ENCODE results near the gene AP5S1.
"Not testable (repeated sequence)": the region's sequence is repeated elsewhere in the genome, so short reads cannot be mapped to it uniquely, and the experiment has no call there.

The AP5S1 gene

DNA sequence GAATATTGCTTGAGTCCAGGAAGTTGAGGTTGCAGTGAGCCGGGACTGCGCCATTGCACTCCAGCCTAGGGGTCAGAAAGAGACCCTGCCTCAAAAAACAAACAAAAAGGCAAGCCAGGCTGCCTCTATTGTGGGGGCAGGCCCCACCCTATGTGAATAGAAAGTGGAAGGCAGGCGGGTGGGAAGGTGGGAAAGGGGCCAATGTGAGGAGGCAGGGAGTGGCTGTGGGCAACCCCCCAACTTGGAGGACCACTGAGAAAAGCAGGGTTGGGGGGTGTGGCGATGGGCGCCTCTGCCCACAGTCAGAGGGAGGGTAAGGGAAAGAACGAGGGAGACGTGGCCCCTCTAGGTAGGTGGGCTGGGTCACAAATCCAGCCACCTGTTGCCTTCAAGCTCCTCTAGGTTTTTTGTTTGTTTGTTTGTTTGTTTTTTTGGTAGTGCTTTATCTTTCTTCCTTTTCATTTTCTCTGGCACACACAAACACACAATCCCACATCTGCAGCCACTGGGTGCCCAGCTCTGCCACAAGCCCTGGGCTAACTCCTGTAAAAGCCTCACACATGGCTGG lies 5.3 kb upstream of the AP5S1 start:
- Mint-ChIP-seq H3K27me3 (no peaks in the 10 kb centered on the region), H3K27ac (no peak overlapping the region), H3K9me3 (no peaks in the 10 kb centered on the region), H3K4me3 (peak overlapping the region in 1 of 2 donors; percentile 16), H3K4me1 (peaks cover 84% of the 10 kb centered on the region)
- no peak for ATAC-seq
- DNase-seq, result no peak

DNA sequence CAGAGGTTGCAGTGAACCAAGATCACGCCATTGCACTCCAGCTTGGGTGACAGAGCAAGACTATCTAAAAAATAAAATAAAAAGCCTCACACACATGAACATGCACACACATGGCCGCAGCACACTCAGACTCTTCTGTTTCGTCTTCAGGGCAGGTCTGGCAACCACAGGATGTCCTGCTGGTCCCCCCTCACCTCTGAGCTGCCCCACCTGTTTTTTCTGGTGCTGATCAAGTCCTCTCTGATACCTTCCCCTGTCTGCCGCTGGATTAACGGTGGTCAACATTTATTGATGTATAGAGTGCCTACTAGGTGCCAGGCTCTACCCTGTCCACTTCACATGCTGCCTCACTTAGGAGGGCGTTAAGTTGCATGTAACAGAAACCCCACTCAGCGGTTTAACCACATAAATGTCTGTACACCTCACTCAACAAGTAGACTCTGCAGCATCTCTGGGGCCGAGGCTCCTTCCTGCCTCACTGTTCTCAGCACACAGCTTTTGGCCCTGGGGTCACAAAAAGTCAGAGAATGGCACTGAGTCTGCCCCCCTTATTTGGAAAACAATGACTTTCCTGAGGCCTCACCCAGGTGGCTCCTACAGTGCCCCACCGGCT lies 4.5 kb upstream of the AP5S1 start:
- Mint-ChIP-seq H3K4me1 (peaks cover 78% of the 10 kb centered on the region), H3K27ac (no peak overlapping the region), H3K9me3 (no peaks in the 10 kb centered on the region), H3K4me3 (peak overlapping the region; percentile 67 to 75), H3K27me3 (no peaks in the 10 kb centered on the region)
- DNase-seq (peak; percentile 41 to 43), ATAC-seq (peak; percentile 27)

DNA sequence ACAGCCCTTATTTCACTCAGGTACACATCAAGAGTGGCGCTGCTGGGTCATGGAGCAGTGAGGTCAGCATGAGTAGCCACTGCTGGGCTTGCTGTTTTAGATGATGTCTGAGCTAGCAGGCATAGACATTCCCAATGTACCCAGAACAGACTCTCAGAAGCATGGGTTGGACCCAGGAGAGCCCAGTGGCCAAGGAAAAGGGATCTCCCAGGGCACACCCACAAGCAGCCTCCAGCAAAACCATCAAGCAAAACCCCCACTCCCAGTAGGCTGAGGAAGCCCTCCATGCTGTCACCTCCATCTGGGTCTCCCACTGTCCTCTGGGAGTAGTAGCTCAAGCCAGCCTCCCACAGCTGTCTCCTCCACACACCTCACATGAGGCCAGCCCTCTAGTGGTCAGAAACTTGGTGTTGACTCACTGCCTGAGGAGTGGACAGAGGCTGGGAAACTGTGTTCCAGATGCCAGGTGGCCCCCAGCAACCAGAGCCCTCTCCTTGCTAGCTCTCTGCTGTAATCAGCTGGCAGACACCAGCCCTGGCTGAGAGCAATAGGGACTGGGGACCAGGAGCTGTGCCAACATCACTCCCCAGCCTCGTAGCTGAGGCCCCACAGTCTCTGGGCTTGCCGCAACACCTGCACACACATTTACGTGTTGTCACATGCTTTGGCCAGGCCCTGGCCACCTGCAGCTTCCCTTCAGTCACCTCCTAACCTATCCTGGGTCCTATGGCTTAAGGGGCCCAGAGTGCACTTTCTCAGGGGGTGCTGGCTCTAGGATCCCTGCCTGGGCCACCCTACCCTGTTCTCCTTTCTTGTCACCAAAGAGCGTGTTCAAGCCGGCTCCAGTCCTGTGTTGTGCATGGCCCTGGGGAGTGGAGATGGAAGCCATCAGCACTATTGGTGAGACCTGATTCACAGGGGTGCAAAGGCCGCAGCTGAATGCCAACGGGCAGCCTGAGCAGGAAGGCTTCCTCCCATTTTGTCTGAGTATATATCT lies 1.9 kb upstream of the AP5S1 start:
- no peaks in the 10 kb centered on the region for H3K27me3 Mint-ChIP-seq
- DNase-seq (no peak), ATAC-seq (no peak)
- H3K27ac Mint-ChIP-seq, result no peak overlapping the region
- H3K9me3 Mint-ChIP-seq, result no peaks in the 10 kb centered on the region
- H3K4me1 Mint-ChIP-seq, result peaks cover 66% of the 10 kb centered on the region
- H3K4me3 Mint-ChIP-seq, result peak overlapping the region in 1 of 2 donors; percentile 26

DNA sequence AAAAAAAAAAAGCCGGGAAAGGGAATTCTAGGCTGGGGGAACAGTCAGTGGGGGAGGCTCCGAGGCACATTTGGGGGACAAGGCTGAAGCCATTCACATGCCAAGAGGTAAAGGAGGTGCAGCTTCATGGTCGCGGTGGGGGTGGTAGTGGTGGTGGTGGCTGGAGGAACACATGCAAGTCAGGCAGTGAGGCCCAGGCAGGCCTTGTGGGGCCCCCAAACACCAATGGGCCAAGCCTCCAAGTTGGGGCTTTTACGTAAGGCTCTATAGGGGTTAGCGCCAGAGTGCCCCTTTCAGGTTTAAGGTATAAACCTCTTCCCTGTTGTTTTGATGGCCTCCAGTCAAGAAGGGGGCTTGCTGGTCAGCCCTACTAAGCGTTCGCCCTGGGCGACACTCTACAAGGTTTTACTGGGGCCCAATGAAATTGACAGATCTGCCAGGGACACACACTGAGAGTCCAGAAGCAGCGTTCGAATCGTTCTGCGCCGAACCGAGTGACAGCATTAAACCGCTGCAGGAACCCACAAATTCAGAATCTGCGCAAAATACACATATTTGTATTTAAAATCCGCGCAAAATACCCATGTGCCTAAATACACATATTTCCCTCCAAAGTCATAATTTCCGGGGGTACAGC lies 818 bp upstream of the AP5S1 start:
- Mint-ChIP-seq H3K27ac (peak overlapping the region; percentile 97), H3K27me3 (no peaks in the 10 kb centered on the region), H3K4me1 (peaks cover 59% of the 10 kb centered on the region), H3K4me3 (peak overlapping the region; percentile 83 to 92), H3K9me3 (no peaks in the 10 kb centered on the region)
- DNase-seq (peak in 1 of 2 donors; percentile 48), ATAC-seq (no peak)

DNA sequence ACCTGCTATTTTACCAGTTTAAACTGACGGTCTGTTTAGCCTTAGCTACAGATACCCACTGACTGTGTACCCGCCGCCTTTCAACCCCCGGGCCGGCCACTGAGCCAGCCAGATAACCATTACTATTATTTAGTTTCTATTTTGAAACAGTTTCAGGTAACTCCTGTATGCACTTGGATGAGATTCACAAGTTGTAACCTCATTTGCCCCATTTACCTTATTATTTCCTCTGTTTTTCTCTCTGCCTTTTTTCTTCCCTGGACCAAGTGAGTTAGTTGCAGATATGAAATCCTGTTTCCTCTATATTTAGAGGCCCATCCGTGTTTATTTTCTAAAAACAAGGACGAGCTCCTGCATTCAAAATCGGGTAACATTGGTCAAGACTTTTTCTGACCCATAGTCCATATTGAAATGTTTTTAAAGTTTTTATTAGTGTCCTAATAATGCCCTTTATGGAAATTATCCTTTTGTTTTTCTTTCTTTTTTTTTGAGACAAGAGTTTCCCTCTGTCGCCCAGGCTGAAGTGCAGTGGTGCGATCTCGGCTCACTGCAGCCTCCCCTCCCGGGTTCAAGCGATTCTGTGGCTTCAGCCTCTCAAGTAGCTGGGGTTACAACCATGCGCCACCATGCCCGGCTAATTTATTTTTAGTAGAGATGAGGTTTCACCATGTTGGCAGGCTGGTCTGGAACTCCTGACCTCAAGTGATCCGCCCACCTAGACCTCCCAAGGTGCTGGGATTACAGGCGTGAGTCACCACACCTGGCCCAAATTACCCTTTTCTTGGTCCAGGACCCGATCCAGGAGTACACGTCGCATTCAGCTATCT lies 767 bp downstream of the AP5S1 start:
- peak overlapping the region; percentile 83 to 92 for H3K4me3 Mint-ChIP-seq
- DNase-seq (no peak), ATAC-seq (no peak)
- H3K9me3 Mint-ChIP-seq, result no peaks in the 10 kb centered on the region
- H3K27me3 Mint-ChIP-seq, result no peaks in the 10 kb centered on the region
- H3K27ac Mint-ChIP-seq, result peak overlapping the region; percentile 96 to 100
- H3K4me1 Mint-ChIP-seq, result peaks cover 43% of the 10 kb centered on the region

DNA sequence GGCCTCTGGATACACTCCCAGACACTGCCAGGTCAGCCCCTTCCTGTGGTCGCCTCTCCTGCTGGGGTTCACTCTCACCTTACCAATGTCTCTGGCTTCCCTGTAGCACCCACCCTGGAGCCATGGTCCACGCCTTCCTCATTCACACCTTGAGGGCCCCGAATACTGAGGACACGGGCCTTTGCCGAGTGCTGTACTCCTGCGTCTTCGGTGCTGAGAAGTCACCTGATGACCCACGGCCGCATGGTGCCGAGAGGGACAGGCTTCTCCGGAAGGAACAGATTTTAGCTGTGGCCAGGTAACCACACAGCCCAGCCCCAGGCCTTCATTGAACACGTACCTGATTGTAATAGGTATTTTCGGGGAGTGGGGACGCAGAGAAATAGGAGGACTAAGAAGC lies 1.6 kb downstream of the AP5S1 start:
- DNase-seq, result no peak
- Mint-ChIP-seq H3K27me3 (no peaks in the 10 kb centered on the region), H3K27ac (peak overlapping the region in 1 of 2 donors; percentile 96), H3K4me1 (peaks cover 34% of the 10 kb centered on the region), H3K9me3 (no peaks in the 10 kb centered on the region), H3K4me3 (peak overlapping the region; percentile 83 to 92)
- no peak for ATAC-seq

DNA sequence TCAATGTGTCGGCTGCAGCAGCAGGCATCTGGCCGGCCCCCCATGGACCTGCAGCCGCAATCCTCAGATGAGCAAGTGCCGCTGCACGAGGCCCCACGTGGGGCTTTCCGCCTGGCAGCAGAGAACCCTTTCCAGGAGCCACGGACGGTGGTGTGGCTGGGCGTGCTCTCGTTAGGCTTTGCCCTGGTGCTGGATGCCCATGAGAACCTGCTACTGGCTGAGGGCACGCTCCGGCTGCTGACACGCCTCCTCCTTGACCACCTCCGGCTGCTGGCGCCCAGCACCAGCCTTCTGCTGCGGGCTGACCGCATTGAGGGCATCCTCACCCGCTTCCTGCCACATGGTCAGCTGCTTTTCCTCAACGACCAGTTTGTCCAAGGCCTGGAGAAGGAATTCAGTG lies 3.5 kb downstream of the AP5S1 start:
- no peak overlapping the region for H3K27ac Mint-ChIP-seq
- DNase-seq (no peak), ATAC-seq (no peak)
- no peak overlapping the region for H3K4me3 Mint-ChIP-seq
- no peaks in the 10 kb centered on the region for H3K27me3 Mint-ChIP-seq
- peaks cover 24% of the 10 kb centered on the region for H3K4me1 Mint-ChIP-seq
- no peaks in the 10 kb centered on the region for H3K9me3 Mint-ChIP-seq

DNA sequence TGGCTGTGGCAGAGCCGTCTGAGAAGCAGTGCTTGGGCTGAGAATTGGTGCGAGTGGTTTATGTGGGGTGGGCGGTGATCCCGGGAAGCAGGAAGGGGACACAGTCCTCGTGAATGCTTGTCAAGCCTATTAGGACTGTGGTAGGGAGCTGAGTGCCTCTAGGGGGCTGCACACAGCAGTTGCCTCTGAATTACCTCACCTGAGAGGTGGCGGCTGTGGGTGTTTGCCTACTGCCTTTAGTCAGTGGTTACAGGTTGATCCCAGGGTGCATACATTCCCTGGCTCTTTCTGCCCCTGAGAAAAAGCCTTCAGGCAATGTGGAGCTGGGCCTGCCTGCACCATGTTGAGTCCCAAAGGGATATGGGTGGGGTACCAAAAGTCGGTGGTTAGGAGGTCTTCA lies 5.2 kb downstream of the AP5S1 start:
- DNase-seq, result no peak
- H3K4me1 Mint-ChIP-seq, result peaks cover 16% of the 10 kb centered on the region
- no peak overlapping the region for H3K27ac Mint-ChIP-seq
- H3K4me3 Mint-ChIP-seq, result no peak overlapping the region
- H3K27me3 Mint-ChIP-seq, result no peaks in the 10 kb centered on the region
- no peaks in the 10 kb centered on the region for H3K9me3 Mint-ChIP-seq
- no peak for ATAC-seq

DNA sequence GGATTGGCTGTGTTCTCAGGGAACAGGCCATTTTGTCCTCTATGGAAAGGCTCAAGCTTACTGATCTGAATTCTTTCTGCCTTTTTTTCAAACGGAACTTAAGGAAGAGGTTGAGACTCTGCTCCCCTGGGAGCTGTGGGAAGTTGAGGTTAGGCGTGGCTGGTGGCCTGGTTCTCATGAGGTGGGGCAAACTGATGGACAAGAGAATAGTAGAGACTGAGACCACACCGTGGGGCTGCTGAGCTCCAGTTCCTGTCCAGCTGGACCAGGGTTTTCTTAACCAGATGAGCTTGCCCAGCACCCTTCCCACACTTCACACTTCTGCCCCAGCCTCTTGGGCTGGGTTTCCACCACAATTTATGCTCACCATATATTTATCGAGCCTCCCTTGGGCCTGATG lies 6.1 kb downstream of the AP5S1 start:
- Mint-ChIP-seq H3K4me1 (peaks cover 8% of the 10 kb centered on the region), H3K4me3 (no peak overlapping the region), H3K9me3 (no peaks in the 10 kb centered on the region), H3K27ac (no peak overlapping the region), H3K27me3 (no peaks in the 10 kb centered on the region)
- DNase-seq (no peak), ATAC-seq (no peak)

DNA sequence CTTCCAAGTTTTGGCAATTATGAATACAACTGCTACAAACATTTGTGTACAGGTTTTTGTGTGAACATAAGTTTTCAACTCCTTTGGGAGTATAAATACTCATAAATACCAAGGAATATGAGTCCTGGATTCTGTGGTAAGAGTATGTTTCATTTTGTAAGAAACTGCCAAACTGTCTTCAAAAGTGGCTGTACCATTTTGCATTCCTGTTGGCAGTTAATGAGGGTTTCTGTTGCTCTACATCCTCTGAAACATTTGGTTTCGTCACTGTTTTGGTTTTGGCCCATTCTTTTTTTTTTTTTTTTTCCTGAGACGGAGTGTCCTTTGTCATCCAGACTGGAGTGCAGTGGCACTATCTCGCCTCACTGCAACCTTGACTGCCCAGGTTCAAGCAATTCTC lies 8.5 kb downstream of the AP5S1 start:
- no peaks in the 10 kb centered on the region for H3K27me3 Mint-ChIP-seq
- DNase-seq (no peak), ATAC-seq (no peak)
- H3K9me3 Mint-ChIP-seq, result no peaks in the 10 kb centered on the region
- H3K27ac Mint-ChIP-seq, result no peak overlapping the region
- no peak overlapping the region for H3K4me3 Mint-ChIP-seq
- no peaks in the 10 kb centered on the region for H3K4me1 Mint-ChIP-seq

DNA sequence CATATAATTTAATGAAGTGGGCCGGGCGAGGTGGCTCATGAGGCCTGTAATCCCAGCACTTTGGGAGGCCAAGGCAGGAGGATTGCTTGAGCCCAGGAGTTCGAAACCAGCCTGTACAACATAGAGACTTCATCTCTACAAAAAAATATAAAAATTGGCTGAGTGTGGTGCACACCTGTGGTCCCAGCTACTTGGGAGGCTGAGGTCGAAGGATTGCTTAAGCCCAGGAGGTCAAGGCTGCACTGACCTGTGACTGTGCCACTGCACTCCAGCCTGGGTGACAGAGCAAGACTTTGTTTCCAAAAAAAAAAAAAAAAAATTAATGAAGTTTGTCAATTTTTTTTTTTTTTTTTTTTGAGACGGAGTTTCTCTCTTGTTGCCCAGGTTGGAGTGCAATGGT lies 9.5 kb downstream of the AP5S1 start:
- not testable (repeated sequence) for H3K4me3 Mint-ChIP-seq, H3K9me3 Mint-ChIP-seq, H3K4me1 Mint-ChIP-seq, DNase-seq, ATAC-seq, H3K27me3 Mint-ChIP-seq, H3K27ac Mint-ChIP-seq

DNA sequence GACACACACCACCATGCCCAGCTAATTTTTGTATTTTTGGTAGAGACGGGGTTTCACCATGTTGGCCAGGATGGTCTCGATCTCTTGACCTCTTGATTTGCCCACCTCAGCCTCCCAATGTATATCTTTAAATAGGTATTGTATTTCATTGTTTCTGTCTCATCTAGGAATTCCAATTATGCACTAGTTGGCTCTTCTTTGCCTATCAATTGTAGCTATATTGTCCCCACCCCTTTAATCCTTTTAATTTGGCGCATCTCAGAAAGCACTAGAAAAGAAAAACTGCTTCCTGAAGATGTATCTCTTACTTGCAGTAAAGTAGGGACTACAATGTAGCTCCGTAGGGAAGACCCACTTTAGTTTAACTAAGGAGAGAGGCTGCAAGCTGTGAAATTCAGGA lies 15.8 kb downstream of the AP5S1 start:
- peaks cover 10% of the 10 kb centered on the region for H3K4me1 Mint-ChIP-seq
- no peak for ATAC-seq
- H3K27me3 Mint-ChIP-seq, result no peaks in the 10 kb centered on the region
- no peaks in the 10 kb centered on the region for H3K9me3 Mint-ChIP-seq
- no peak overlapping the region for H3K27ac Mint-ChIP-seq
- H3K4me3 Mint-ChIP-seq, result no peak overlapping the region
- DNase-seq, result no peak

DNA sequence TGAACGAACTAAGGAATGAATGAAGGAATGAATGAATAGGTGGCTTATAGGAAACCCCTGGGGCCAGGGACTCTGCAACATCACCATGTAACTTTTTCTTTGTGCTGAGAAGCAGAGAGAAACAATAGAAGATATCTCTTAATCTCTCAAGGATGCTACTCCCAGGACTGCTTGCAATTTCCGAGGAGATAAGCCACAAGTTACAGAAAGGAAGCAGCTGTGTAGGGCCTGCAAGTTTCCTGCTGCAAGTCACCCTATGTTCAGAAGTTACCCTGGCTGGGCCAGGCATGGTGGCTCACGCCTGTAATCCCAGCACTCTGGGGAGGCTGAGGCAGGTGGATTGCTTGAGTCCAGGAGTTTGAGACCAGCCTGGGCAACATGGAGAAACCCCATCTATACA lies 19.0 kb downstream of the AP5S1 start:
- Mint-ChIP-seq H3K9me3 (no peaks in the 10 kb centered on the region), H3K27me3 (no peaks in the 10 kb centered on the region), H3K4me1 (peaks cover 10% of the 10 kb centered on the region), H3K27ac (no peak overlapping the region), H3K4me3 (no peak overlapping the region)
- no peak for DNase-seq
- no peak for ATAC-seq

DNA sequence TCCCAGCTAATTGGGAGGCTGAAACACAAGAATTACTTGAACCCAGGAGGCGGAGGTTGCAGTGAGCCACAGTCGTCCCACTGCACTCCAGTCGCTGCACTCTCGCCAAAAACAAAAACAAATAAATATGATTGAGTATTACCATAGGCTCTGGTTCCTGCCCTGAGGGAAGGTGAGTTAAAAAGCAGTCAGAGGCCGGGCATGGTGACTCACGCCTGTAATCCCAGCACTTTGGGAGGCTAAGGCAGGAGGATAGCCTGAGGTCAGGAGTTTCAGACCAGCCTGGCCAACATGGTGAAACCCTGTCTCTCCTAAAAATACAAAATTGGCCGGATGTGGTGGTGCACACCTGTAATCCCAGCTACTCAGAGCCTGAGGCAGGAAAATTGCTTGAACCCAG lies 19.9 kb downstream of the AP5S1 start:
- H3K27ac Mint-ChIP-seq, DNase-seq, H3K4me1 Mint-ChIP-seq, H3K9me3 Mint-ChIP-seq, H3K27me3 Mint-ChIP-seq, ATAC-seq, H3K4me3 Mint-ChIP-seq: not testable (repeated sequence)

DNA sequence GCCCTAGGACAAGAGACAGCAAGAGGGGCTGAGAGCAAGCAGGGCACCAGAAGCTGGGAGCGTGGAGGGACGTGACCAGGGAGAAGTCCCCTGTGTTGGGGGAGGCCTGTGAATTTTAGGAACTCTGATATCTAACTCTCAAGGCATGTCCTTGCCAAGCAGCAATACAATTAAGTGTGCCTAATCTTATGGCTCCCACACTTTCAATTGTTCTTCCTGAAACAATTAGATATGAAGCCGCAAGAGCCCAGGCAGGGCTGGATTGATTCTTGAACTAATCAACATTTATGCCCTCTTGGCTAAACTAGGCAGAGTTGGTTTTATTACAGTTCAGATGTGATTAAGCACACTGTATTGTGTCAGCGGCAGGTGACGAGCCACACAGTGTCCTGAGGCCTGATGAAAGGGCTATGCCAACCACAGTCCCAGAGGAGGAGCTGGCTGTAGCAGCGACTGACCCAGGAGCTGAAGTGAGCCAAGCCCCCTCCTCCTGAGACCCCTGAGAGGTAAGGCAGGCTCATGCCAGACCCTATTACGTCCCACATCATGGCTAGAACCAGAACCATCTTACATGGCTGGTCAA lies 22.1 kb downstream of the AP5S1 start:
- no peak overlapping the region for H3K4me3 Mint-ChIP-seq

More for the DNA sequence above, 22.1 kb downstream of the AP5S1 start:
- H3K27me3 Mint-ChIP-seq, result no peaks in the 10 kb centered on the region
- H3K4me1 Mint-ChIP-seq, result peaks cover 15% of the 10 kb centered on the region
- H3K9me3 Mint-ChIP-seq, result no peaks in the 10 kb centered on the region
- ATAC-seq, result no peak
- H3K27ac Mint-ChIP-seq, result no peak overlapping the region
- DNase-seq, result no peak
